Measurements from ENCODE around the gene CPSF4.
"Not testable (repeated sequence)": the region's sequence is repeated elsewhere in the genome, so short reads cannot be mapped to it uniquely, and the experiment has no call there.

The CPSF4 gene

DNA sequence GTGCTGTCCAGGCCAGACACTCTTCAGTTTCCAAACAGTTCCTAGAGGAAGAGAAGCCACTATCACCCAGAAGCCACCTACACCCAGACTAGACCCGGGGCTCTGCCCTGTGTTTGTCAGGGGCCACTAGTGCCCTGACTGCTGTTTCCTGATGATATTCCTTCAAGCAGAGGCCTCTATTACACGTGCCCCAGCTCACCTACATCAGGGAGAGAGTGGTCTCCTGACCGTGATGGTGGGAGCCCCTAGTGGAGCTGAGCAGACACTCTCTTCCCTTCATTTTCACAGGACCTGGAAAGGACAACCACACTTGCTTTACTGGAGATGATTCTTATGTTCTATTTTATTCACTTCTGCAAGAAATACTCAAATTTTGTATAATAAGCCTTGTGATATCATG lies 52.1 kb downstream of the CPSF4 start:
- no peak for DNase-seq (ENCODE audit: low spot score)

DNA sequence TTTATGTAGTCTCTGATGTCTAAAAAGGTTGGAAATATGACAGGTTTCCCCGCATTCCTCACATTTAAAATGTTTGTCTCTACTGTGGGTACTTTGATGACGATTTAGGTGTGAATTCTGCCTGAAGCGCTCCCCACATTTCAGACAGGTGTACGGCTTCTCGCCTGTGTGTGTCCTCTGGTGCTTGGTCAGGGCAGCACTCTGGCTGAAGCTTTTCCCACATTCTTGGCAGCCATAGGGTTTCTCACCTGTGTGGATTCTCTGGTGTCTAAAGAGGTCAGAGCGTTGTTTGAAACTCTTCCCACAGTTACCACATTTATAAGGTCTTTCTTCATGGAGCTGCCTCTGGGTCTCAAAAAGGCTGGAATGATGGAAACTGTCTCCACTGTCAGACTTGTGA lies 55.1 kb downstream of the CPSF4 start:
- no peak for DNase-seq (ENCODE audit: low spot score)

DNA sequence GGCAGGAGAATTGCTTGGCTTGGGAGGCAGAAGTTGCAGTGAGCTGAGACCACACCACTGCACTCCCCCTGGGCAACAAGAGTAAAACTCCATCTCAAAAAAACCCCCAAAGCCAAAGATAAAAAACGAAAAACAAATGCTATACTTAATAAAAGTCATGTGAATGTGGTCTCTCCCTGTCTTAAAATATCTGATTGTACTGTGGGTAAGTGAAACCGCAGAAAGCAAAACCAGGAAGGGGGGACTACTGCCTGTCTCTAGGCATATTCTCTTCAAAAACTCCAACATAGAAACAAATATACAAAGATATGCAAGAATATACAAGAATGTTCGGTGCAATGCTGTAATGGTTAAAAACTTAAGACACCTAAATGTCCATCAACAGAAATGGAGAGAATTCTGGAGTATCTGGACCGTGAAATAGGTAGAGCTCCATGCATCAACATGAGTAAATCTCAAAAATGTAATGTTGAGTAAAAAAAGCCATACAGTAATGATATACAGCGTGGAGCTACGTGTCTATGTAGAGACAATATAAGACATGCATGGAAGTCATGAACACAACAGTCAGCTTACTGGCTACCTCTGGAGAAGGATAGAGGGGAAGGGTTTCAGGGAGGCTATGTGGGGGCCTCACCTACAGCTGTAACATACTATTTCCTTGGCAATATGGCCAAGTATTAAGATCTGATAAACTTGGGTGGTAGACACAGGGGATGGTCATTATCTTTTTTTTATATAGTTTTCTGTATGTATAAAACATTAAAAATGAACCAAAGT lies 59.2 kb downstream of the CPSF4 start:
- no peak for DNase-seq (ENCODE audit: low spot score)

DNA sequence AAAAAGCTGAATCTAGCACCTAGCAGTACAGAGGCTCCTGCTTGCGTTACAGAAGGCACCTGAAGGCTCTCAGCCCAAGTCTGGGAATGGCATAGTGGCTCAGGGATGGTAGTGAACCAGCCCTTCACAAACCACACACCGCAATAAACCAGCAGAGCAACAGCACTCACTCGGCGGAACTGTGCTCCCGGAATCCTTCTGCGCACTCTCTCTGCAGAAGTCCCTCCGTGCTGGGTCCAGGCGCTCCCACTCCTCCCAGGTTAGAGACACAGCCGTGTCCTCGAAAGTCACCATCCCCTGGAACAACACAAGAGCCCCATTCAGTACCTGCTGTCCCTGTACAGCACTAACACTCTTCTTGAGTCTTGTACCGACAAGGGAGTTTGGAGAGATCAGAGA lies 59.8 kb downstream of the CPSF4 start:
- DNase-seq (ENCODE audit: low spot score), result no peak

DNA sequence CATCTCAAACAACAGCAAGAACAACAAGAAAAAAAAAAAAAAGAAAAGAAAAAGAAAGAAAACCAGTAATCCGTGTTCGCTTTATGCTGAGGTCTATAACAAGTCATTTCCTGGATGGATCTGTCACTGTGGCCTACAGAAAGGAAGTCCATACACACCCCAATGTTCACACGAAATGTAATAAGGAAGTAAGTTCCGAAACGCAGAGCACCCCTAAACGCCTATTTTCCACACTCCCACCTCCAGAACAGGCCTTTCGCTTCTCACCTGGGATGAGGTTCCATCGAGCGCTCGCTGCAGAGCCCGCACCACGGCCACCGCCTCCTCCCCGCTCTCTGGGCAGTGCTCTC lies 60.6 kb downstream of the CPSF4 start:
- no peak for DNase-seq (ENCODE audit: low spot score)

DNA sequence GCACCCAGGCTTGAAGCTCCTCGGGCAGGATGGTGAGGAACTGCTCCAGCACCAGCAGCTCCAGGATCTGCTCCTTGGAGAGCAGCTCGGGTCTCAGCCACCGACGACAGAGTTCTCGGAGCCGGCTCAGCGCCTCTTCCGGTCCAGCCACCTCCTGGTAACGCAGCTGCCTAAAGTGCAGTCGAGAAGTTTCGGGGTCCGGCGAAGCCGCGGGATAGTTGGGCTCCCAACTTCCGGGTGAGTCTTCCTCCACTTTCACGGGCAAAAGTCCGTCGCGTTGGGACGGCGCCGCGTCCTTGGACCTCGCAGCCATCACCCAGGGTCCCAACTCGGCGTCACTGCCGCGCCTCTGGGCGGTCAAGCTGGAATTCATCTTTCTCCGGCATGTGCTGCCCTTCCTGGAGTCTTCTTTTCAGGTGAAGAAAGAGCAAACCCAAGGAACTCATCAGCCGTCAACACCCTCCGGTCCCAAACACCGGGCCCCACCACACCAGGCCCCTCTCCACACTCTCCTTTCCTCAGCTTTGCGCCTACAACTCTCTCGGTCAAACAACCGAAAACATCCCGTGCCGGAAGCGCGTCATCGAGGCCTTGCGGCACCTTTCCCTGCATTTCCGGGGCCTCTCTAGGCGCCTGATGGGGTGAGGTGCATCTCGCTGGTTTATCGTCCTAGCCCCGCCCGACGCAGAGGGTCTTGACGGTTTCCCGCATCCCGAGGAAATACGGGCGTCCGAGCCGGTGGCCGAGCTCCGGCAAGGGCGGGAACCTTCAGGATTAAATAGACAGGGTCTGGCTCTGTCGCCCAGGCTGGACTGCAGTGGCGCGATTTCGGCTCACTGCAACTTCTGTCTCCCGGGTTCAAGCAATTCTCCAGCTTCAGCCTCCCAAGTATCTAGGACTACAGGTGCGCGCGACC lies 61.2 kb downstream of the CPSF4 start, which contains the start of gene ZNF394:
ZNF394 (minus strand) TSS at position 561 of the 916 bp plus-strand sequence; CDS start at position 373, 188 bp downstream.
- peak; percentile 90 for DNase-seq (ENCODE audit: low spot score)

DNA sequence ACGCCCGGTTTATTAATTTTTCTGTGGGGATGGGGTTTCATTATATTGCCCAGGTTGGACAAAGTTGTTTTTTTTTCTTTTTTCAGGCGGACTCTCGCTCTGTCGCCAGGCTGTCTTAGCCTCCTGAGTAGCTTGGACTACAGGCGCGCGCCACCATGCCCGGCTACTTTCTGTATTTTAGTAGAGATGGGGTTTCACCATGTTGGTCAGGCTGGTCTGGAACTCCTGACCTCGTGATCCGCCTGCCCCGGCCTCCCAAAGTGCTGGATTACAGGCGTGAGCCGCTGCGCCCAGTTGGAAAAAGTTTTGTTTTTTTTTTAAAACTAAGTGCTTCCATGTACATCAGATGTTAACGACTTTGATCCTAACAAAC lies 61.9 kb downstream of the CPSF4 start:
- DNase-seq (ENCODE audit: low spot score), result no peak

DNA sequence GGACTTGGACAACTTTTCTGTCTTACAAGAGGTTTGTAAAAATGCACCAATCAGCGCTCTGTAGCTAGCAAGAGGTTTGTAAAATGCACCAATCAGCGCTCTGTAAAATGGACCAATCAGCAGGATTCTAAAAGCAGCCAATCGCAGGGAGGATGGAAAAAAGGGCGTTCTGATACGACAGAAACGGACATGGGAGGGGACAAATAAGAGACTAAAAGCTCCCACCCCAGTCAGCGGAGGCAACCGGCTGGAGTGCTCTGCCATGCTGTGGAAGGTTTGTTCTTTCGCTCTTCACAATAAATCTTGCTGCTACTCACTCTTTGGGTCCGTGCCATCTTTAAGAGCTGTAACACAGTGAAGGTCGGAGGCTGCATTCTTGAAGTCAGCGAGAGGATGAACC lies 62.5 kb downstream of the CPSF4 start:
- not testable (repeated sequence) for DNase-seq (ENCODE audit: low spot score)

DNA sequence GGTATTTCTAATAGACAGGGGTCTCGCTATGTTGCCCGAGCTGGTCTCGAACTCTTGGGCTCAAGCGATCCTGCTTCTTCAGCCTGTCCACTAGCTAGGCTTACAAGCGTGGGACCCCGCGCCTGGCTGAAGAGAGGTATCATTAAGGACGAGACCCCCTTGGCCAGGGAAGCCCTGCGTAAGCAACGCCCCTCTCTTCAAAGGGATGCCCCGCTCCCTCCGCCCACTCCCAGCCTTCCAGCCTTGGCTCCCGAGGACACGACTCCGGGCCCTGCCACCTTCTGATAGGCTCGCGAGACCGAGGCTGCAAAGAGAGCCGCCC lies 65.5 kb downstream of the CPSF4 start:
- DNase-seq (ENCODE audit: low spot score), result no peak

DNA sequence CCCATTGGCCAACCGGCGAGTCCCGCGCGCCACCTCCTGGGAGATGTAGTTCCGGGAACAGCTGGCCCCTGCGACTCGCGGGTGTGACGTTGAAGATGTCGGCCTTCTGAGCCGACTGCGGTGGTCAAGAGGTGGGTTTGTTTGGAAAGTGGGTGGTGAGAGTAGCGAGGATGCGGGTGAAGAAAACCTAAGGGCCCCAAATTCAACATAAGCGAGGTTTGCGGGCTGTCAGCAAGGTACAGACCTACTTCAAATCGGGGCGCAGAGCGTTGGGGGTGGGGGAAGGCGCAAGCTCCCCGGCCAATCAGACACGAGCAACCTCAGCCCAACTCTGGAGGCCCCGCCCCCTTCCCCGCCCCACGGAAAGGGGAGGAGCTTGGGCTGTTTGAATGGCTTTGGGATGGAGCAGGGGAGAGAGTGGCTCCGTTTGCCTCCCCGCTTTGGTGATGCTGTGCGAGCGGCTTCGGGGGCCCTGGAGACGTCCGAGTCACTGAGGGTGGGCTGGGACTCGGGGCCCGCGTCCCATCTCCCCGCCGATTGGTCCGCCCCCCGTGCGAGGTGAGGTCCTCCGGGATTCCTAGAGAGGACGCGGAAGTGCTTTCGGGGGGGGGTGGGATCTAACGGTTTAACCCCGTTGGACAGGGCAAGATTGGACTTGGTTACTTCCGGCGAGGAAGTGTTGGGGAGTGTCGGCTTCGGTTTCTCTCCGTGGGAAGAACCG lies 66.0 kb downstream of the CPSF4 start, which contains the start of gene ZKSCAN5:
ZKSCAN5 (plus strand) TSS at position 60 of the 721 bp plus-strand sequence. CDS start 1,383 bp downstream, outside the sequence.
- peak; percentile 99 for DNase-seq (ENCODE audit: low spot score)

DNA sequence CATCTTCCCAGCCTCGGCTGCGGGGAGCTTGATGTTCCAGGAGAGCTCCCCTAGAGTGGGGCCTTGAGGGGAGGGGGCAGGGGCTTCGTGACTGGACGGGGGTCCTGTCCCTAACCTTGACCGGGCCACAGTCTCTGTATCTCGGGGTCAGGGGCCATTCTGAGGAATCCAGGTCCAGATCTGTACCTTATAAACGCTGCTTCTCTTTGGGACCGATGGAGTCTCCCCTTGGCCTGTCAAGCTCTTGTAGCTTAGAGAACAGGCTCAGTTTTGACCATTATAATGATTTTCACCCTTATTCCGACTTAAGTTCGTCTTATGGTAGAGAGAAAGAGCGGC lies 66.5 kb downstream of the CPSF4 start:
- no peak for DNase-seq (ENCODE audit: low spot score)

Data from left forelimb (tissue), 1 donor.